MM.1S (cell line): ENCODE results near the gene TTLL11.

Source experiments
- DNase-seq: peaks from one replicate; pipeline ENCODE4 v3.0.0-alpha.2; 2015
- H2AFZ ChIP-seq: fragments of 300-600 bp; sonication (generic); 2 replicates; pipeline ENCODE4 v1.6.0; 2016; ENCODE audit warnings: antibody characterized with exemption, low read length
- H3F3A ChIP-seq: fragments of 300-600 bp; sonication (generic); 2 replicates; pipeline ENCODE4 v1.6.1; 2016; ENCODE audit warnings: mild to moderate bottlenecking, antibody characterized with exemption, low read length, moderate library complexity, mixed read lengths; ENCODE audit not compliant: insufficient read depth
- H3K27ac ChIP-seq: fragments of 300-600 bp; sonication (generic); 2 replicates; pipeline ENCODE4 v1.5.1; 2016; ENCODE audit warnings: mild to moderate bottlenecking, low read length
- H3K27me3 ChIP-seq: fragments of 300-600 bp; sonication (generic); replicated peaks from 2 replicates; pipeline ENCODE4 v1.6.0; 2016; ENCODE audit warnings: low read length; ENCODE audit not compliant: insufficient read depth
- H3K36me3 ChIP-seq: fragments of 300-600 bp; sonication (generic); replicated peaks from 2 replicates; pipeline ENCODE4 v1.6.1; 2016; ENCODE audit warnings: mild to moderate bottlenecking, low read length, mixed read lengths; ENCODE audit not compliant: insufficient read depth
- H3K4me1 ChIP-seq: fragments of 300-600 bp; sonication (generic); 2 replicates; pipeline ENCODE4 v1.6.1; 2016; ENCODE audit warnings: low read length, mixed read lengths
- H3K4me2 ChIP-seq: fragments of 300-600 bp; sonication (generic); 2 replicates; pipeline ENCODE4 v1.6.0; 2016; ENCODE audit warnings: low read depth, low read length
- H3K4me3 ChIP-seq: fragments of 300-600 bp; sonication (generic); 2 replicates; pipeline ENCODE4 v1.5.1; 2016; ENCODE audit warnings: low read length, mixed read lengths
- H3K79me2 ChIP-seq: fragments of 300-600 bp; sonication (generic); 2 replicates; pipeline ENCODE4 v1.6.1; 2016; ENCODE audit warnings: mixed run types, low read length, mixed read lengths
- H3K9ac ChIP-seq: fragments of 300-600 bp; sonication (generic); 2 replicates; pipeline ENCODE4 v1.6.1; 2016; ENCODE audit warnings: low read length, mixed read lengths
- H3K9me2 ChIP-seq: fragments of 300-600 bp; sonication (generic); replicated peaks from 2 replicates; pipeline ENCODE4 v1.6.1; 2016; ENCODE audit warnings: mild to moderate bottlenecking, low read length, mixed read lengths; ENCODE audit not compliant: insufficient read depth
- H3K9me3 ChIP-seq: fragments of 300-600 bp; sonication (generic); replicated peaks from 2 replicates; pipeline ENCODE4 v1.6.1; 2016; ENCODE audit warnings: mild to moderate bottlenecking, low read length, mixed read lengths; ENCODE audit not compliant: insufficient read depth
- H4K20me1 ChIP-seq: fragments of 300-600 bp; sonication (generic); 2 replicates; pipeline ENCODE4 v1.6.1; 2016; ENCODE audit warnings: mild to moderate bottlenecking, low read length, moderate library complexity, mixed read lengths; ENCODE audit not compliant: insufficient read depth
- EZH2 ChIP-seq: fragments of 300-600 bp; sonication (generic); optimal IDR thresholded peaks from 2 replicates; pipeline ENCODE3; 2017; ENCODE audit warnings: low read depth, mild to moderate bottlenecking, antibody characterized with exemption, low read length, mixed read lengths
- EZH2phosphoT487 ChIP-seq: fragments of 300-600 bp; sonication (generic); IDR thresholded peaks from 2 replicates; pipeline ENCODE4 v1.6.1; 2018; ENCODE audit warnings: antibody characterized with exemption, low read length
- TF ChIP-seq, protein P1 (sequence below): fragments of 300-600 bp; sonication (generic); IDR thresholded peaks from 2 replicates; pipeline ENCODE4 v1.5.1; 2016; ENCODE audit warnings: antibody characterized with exemption, low read length, mixed read lengths

The TTLL11 gene

DNA sequence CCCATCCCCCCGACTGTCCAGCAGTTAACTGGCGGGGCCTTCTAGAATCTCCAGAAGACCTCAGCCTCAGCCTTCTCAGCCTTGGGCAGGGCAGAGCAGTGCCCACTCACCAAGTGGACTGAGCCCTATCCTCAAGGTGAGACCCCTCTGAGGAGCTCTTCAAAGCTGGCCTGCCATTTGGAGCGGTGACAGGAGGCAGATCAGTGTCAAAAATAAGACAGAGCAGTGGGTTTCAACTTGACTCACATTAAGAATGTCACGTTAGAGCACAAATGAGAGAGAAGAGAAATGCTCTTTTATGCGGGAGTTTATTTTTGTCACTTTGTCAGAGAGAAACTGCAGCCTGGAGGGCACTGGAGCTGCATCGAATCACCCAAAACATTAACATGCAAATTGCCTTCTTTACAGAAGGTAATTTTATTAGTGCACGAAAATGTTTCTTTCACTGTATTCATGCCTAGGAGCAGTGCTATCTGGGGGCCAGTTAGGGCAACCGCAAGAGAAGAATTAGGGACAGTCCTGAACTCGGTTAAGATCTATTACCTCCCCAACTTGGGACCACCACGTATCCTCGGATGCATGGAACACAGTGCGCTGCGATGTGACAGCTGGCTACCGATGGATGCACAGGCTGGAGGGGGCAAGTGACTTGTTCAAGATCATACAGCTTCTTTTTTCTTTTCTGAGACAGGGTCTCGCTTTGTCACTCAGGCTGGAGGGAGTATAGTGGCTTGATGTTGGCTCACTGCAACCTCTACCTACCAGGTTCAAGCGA, 253.2 kb downstream of the TTLL11 start:
- TF ChIP-seq EZH2 (no peak), EZH2phosphoT487 (no peak)
- TF ChIP-seq, protein P1, sequence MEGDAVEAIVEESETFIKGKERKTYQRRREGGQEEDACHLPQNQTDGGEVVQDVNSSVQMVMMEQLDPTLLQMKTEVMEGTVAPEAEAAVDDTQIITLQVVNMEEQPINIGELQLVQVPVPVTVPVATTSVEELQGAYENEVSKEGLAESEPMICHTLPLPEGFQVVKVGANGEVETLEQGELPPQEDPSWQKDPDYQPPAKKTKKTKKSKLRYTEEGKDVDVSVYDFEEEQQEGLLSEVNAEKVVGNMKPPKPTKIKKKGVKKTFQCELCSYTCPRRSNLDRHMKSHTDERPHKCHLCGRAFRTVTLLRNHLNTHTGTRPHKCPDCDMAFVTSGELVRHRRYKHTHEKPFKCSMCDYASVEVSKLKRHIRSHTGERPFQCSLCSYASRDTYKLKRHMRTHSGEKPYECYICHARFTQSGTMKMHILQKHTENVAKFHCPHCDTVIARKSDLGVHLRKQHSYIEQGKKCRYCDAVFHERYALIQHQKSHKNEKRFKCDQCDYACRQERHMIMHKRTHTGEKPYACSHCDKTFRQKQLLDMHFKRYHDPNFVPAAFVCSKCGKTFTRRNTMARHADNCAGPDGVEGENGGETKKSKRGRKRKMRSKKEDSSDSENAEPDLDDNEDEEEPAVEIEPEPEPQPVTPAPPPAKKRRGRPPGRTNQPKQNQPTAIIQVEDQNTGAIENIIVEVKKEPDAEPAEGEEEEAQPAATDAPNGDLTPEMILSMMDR = no peak
- Histone ChIP-seq H3K27ac (no peak overlapping the region), H3K4me1 (no peaks in the 10 kb centered on the region), H3K27me3 (no peaks in the 10 kb centered on the region), H3K9ac (no peak overlapping the region), H3K9me2 (no peaks in the 10 kb centered on the region), H3F3A (no peaks in the 10 kb centered on the region), H4K20me1 (no peaks in the 10 kb centered on the region), H3K4me3 (no peak overlapping the region), H3K36me3 (no peaks in the 10 kb centered on the region), H3K9me3 (no peaks in the 10 kb centered on the region), H3K79me2 (no peaks in the 10 kb centered on the region), H2AFZ (no peak overlapping the region), H3K4me2 (no peak overlapping the region)
- DNase-seq = no peak

DNA sequence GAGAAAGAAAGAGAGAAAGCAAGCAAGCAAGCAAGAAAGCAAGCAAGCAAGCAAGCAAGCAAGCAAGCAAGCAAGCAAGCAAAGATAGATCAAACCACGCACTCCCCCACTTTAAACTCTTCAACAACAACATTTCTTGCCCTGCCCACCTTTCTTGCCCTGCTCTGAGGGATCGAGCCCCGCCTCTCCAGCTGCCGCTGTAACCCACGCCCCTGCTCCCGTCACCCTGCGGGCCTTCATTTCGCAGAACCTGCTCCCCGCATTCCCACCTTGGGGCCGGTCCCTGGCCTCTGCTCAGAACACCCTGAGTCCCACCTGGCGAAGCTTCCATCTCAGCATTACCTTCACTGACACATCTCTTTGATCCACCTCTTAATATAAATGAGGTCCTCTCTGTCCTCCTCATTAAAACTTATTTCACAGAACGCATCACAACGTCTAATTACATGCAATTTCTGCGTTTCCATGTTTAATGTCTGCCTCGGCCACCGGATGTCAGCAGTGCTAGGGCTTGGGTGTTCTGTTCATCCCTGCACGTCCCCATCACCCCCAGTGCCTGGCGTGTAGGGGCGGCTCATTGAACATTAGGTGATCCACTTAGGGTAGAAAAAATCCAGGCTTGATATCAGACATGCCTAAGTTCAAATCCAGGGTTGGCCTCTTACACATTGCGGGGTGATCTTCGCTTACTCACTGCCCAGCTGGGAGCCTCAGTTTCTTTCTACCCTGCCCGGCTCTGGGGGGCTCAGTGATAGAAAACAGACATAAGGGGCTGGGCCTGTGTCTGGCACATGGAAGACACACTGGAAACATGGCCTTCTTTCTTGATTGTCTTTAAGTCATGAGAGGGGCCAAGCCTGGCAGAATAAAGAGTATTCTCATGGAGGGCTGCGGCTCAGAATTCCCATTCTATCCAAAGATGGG, 254.1 kb downstream of the TTLL11 start:
- Histone ChIP-seq H3K9ac (no peak overlapping the region), H3K9me3 (no peaks in the 10 kb centered on the region), H2AFZ (no peak overlapping the region), H3K4me2 (no peak overlapping the region), H3K36me3 (no peaks in the 10 kb centered on the region), H3K9me2 (no peaks in the 10 kb centered on the region), H3K4me3 (no peak overlapping the region), H3K4me1 (no peaks in the 10 kb centered on the region), H4K20me1 (no peaks in the 10 kb centered on the region), H3K27ac (no peak overlapping the region), H3K27me3 (no peaks in the 10 kb centered on the region), H3F3A (no peaks in the 10 kb centered on the region), H3K79me2 (no peaks in the 10 kb centered on the region)
- no peak for DNase-seq
- no peak for TF ChIP-seq EZH2phosphoT487
- no peak for TF ChIP-seq EZH2

DNA sequence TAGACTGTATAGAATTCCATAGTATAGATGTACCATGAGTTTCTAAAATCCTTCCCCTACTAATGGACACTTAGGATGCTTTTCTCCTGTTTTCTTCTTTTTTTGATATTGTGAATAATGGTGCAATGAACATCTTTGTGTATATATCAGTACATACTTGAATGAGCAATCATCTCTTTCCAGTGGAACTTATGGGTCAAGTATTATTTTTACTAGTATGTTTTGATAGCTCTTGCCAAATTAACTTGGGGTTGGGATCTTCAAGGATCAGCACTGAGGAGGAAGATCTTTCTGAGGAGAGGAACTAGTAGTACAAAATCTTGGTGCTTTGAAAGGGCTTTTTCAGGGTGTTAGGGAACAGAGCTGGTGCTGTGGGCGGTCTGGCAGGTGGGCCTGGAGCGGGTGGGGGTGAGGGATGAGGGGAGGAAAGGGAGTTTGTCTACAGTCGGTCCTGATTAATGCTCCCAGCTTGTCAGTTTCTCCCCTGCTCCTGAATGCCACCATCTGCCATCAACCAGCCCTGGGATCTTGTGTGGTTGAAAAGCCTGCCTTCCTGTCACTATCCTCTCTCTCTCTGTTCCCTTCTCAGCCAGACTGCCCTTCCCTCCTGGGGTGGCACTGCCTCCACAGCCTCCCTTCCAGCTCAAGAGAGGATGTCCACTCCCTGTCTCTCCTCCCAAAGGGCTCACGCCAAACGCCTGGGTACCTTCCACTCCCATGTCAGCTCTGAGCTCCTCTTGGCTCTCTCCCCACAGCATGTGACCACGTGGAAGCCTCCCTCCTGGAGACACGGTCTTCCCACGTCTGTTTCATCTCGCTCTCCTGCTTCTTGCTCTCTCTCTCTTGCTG, 255.8 kb downstream of the TTLL11 start:
- Histone ChIP-seq H4K20me1 (no peaks in the 10 kb centered on the region), H3K27me3 (no peaks in the 10 kb centered on the region), H3K9me2 (no peaks in the 10 kb centered on the region), H3K36me3 (no peaks in the 10 kb centered on the region), H3K9me3 (no peaks in the 10 kb centered on the region), H3K4me2 (no peak overlapping the region), H3K79me2 (no peaks in the 10 kb centered on the region), H3F3A (no peaks in the 10 kb centered on the region), H3K27ac (no peak overlapping the region), H3K4me1 (no peaks in the 10 kb centered on the region), H3K4me3 (no peak overlapping the region), H3K9ac (no peak overlapping the region), H2AFZ (no peak overlapping the region)
- TF ChIP-seq, protein P1 = no peak
- TF ChIP-seq EZH2phosphoT487 = no peak
- no peak for TF ChIP-seq EZH2
- no peak for DNase-seq
